Stimulated activated naive CD8-positive, alpha-beta T cell treated with anti-CD3 and anti-CD28 coated beads, Interleukin-15, amount 100 ng/mL, for 72 hours (primary cell): ENCODE measurements around the gene TRIM25.
A peak's percentile ranks its signal among the peaks of the same experiment; 100 is the strongest.
"Not testable (repeated sequence)": the region's sequence is repeated elsewhere in the genome, so short reads cannot be mapped to it uniquely, and the experiment has no call there.

Experiments used
- ATAC-seq: fragments of 150-1000 bp; cut with Tn5 transposase; 2 replicates; pipeline ENCODE4 v1.10.0; 2021; ENCODE audit warnings: mild to moderate bottlenecking, moderate library complexity
- DNase-seq, 2 donors: peaks; one replicate each; pipeline ENCODE4 v3.0.0; 2021 to 2022
- H3K27ac Mint-ChIP-seq, 2 donors: one replicate each; pipeline ENCODE4 v1.8.0; 2022; ENCODE audit warnings: mild to moderate bottlenecking in 2 of 2, mixed read lengths in 2 of 2, moderate library complexity in 2 of 2
- H3K27me3 Mint-ChIP-seq: one replicate; pipeline ENCODE4 v1.8.0; 2022; ENCODE audit warnings: mixed read lengths
- H3K4me1 Mint-ChIP-seq: one replicate; pipeline ENCODE4 v1.8.0; 2022; ENCODE audit warnings: mild to moderate bottlenecking, mixed read lengths
- H3K4me3 Mint-ChIP-seq, 2 donors: one replicate each; pipeline ENCODE4 v1.8.0; 2022; ENCODE audit warnings: mild to moderate bottlenecking in 2 of 2, mixed read lengths in 2 of 2, moderate library complexity in 1 of 2
- H3K9me3 Mint-ChIP-seq, 2 donors: one replicate each; pipeline ENCODE4 v1.8.0; 2022; ENCODE audit warnings: mixed read lengths in 2 of 2

TRIM25 gene, protein sequence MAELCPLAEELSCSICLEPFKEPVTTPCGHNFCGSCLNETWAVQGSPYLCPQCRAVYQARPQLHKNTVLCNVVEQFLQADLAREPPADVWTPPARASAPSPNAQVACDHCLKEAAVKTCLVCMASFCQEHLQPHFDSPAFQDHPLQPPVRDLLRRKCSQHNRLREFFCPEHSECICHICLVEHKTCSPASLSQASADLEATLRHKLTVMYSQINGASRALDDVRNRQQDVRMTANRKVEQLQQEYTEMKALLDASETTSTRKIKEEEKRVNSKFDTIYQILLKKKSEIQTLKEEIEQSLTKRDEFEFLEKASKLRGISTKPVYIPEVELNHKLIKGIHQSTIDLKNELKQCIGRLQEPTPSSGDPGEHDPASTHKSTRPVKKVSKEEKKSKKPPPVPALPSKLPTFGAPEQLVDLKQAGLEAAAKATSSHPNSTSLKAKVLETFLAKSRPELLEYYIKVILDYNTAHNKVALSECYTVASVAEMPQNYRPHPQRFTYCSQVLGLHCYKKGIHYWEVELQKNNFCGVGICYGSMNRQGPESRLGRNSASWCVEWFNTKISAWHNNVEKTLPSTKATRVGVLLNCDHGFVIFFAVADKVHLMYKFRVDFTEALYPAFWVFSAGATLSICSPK

DNA sequence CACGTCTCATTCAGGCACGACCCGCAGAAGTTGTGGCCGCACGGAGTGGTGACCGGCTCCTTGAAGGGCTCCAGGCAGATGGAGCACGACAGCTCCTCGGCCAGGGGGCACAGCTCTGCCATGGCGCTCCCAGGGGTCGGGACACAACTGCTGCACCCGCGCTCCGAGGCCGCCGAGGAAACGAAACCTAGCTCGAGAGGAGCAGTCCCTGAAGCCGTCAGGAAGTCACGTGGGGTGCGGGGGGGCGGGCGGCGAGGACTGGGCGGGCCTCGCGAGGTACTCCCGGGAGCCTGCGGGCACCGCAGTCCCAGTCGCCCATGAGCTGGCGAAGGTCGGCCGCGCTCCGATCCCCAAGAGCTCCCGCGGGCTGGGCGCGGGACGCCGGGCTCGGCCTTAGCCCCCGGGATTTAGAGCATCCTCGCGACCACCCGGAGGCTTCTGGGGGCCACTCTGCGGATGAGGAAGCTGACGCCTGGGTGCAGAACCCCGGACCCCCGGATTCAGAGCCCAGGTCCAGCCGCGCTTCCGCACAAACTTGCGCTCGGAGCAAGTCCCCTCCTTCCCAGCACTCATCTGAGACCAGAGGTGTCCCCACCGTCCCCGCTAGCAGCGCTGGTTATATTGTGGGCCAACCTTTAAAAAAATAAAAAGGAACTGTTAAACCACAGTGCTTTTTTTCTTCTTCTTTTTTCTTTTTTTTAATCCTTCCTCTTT, at the start of gene TRIM25:
TRIM25 (minus strand) TSS at position 183 of the 714 bp plus-strand sequence; CDS start at position 122, 61 bp downstream.
- Mint-ChIP-seq H3K4me3 (peak within 1 kb of the TSS; percentile 90 to 97), H3K27me3 (no peaks in the 10 kb centered on the region), H3K9me3 (peaks cover 7 to 10% of the 10 kb centered on the region in 2 donors), H3K4me1 (peaks cover 58% of the 10 kb centered on the region), H3K27ac (peak within 1 kb of the TSS; percentile 97 to 100)
- DNase-seq: peak; percentile 77 to 85
- peak; percentile 83 for ATAC-seq

DNA sequence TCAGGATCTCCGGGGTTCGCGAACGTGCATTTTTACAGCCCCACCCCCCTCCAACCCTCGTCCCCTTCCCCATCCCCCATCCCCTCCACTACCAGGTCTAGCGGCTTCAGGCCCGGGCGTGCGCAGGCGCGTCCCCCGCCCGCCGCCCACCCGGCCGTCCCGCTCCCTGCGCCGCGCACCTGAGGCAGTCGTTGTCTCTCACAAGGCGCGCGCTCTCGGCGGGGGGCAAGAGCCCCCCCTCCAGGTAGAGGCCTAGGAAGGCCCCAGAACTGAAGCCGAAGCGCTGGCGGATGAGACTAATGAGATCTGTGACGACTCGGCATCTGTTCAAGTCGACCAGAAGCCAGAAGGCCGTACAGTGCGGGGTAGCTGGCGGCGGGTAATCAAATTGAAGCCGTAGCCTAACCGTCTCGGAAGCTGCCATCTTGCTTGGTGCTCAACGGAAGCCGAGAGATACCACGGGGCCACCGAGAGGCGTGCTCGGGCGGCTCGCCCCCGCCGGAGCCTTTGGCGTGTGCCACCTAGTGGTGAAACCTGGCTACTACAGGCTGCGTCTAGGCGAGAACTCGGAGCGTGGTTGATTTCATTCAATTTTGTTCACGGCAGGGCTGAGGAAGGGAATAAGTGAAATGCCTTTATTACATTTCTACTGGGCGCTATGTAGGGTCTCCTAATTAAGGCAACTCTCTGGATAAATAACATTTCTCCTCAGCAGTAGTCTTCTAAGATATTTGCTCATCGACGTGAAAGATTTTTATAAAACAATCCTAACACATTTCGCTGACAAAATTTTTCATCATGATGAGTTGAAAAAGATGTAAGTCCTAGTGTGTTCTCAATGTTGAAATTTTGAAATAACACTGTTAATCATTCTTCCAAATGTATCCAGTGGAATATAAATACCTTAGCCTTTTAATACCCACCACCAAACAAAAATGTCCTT, 47.0 kb upstream of the TRIM25 start, which contains the start of gene COIL:
COIL (minus strand) TSS at position 455 of the 943 bp plus-strand sequence; CDS start at position 424, 31 bp downstream.
- Mint-ChIP-seq H3K4me1 (peaks cover 14% of the 10 kb centered on the region), H3K9me3 (no peaks in the 10 kb centered on the region), H3K27me3 (no peaks in the 10 kb centered on the region), H3K4me3 (peak within 1 kb of the TSS; percentile 85 to 87), H3K27ac (peak within 1 kb of the TSS; percentile 93 to 94)
- ATAC-seq: peak; percentile 99
- DNase-seq: peak; percentile 92 to 94

DNA sequence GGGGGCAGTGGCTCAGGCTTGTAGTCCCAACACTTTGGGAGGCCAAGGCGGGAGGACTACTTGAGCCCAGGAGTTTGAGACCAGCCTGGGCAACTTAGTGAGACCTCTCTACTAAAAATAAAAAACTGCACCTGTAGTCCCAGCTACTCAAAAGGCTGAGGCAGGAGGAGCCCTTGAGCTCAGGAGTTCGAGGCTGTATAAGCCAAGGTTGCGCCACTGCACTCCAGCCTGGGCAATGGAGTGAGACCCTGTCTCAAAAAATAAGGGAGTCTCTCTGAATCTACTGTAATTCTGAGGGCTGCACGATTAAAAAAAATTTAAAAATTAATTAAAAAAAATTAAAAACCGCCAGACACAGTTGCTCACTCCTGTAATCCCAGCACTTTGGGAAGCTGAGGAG, 43.1 kb upstream of the TRIM25 start:
- Mint-ChIP-seq H3K4me1 (peaks cover 14% of the 10 kb centered on the region), H3K27me3 (no peaks in the 10 kb centered on the region), H3K27ac (no peak overlapping the region), H3K9me3 (no peaks in the 10 kb centered on the region), H3K4me3 (no peak overlapping the region)
- no peak for ATAC-seq
- DNase-seq: no peak

DNA sequence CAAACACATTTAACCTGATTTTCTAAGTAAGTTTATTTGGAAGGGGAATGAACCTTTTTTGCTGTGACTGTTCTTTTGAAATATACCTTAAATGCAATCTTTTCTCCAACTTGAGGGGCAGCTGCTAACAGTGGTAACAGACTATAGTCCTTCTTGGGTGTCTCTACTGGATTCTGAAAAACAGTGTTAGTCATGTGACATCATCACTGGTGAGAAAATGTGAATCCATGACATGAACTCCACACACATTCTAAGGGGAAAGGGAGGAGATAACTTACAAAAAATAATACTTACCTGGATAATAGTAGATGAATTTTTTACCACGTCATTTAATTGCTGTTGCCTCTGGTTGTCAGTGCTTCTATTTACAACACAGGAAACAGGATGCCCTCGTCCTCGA, 35.7 kb upstream of the TRIM25 start:
- no peaks in the 10 kb centered on the region for H3K9me3 Mint-ChIP-seq
- ATAC-seq: no peak
- H3K4me3 Mint-ChIP-seq: no peak overlapping the region
- H3K4me1 Mint-ChIP-seq: no peaks in the 10 kb centered on the region
- no peak for DNase-seq
- no peaks in the 10 kb centered on the region for H3K27me3 Mint-ChIP-seq
- no peak overlapping the region for H3K27ac Mint-ChIP-seq

DNA sequence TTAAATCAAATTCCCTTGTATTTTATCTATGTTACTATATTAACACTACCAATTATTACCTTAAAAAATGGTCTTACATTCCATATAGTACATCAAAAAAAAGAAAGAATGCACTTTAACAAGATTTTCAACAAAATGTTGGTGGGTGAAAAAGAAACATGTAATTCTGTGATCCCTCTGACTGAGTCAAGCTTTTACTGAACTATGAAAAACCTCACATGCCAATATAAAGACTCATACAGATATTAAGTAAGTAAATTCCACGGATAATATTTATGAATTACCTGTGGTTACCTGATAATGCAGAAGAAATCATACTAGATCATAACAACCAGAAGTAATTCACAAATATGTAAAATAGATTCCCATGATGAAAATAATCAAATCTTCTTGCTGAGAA, 34.6 kb upstream of the TRIM25 start:
- no peak for DNase-seq
- Mint-ChIP-seq H3K27me3 (no peaks in the 10 kb centered on the region), H3K4me3 (no peak overlapping the region), H3K4me1 (no peaks in the 10 kb centered on the region), H3K9me3 (no peaks in the 10 kb centered on the region), H3K27ac (no peak overlapping the region)
- ATAC-seq: no peak

DNA sequence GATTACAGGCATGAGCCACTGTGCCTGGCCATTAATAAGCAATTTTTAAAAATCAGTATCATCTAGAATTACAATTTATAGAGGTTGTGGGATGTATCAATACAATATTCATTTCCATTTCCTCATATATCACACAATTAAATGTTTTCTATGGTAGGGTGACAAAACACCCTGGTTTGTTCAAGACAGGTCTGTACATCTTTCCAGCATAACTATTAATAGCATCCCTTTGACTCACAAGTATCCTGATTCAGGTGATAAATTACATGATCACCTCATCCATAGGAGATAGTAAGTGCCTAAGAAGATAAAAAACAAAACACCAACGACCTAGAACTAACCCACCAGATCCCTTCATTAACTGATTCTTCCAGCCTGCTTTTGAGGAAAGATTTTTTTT, 33.9 kb upstream of the TRIM25 start:
- no peaks in the 10 kb centered on the region for H3K9me3 Mint-ChIP-seq
- ATAC-seq (no peak), DNase-seq (no peak)
- H3K4me1 Mint-ChIP-seq: no peaks in the 10 kb centered on the region
- no peaks in the 10 kb centered on the region for H3K27me3 Mint-ChIP-seq
- H3K27ac Mint-ChIP-seq: peak overlapping the region in 1 of 2 donors; percentile 67
- H3K4me3 Mint-ChIP-seq: no peak overlapping the region

DNA sequence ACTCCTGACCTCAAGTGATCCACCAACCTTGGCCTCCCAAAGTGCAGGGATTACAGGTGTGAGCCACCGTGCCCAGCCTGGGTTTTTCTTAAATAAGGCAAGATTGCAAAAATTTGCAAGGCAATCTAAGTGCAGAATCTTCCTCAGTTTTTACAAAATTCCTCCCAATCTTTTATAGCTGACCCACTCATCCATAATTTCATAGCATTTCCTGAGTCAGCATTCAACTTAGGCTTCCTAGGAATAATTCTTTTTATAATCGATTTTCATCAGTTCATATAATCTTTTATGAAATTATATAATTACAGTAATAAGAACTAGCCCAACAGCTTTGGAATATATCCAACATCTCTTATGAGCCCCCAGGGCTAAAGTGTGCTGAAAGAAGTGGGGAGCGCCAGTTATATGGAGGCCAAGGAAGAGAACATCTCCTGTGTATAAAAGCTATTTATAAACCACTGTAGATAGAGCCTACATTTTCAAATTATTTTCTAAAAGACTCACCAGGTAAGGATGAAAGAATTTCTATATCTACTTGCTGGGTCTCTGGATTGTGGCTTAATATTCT, 32.2 kb upstream of the TRIM25 start:
- Mint-ChIP-seq H3K9me3 (no peaks in the 10 kb centered on the region), H3K27ac (no peak overlapping the region), H3K27me3 (no peaks in the 10 kb centered on the region), H3K4me1 (no peaks in the 10 kb centered on the region), H3K4me3 (no peak overlapping the region)
- DNase-seq (no peak), ATAC-seq (no peak)

DNA sequence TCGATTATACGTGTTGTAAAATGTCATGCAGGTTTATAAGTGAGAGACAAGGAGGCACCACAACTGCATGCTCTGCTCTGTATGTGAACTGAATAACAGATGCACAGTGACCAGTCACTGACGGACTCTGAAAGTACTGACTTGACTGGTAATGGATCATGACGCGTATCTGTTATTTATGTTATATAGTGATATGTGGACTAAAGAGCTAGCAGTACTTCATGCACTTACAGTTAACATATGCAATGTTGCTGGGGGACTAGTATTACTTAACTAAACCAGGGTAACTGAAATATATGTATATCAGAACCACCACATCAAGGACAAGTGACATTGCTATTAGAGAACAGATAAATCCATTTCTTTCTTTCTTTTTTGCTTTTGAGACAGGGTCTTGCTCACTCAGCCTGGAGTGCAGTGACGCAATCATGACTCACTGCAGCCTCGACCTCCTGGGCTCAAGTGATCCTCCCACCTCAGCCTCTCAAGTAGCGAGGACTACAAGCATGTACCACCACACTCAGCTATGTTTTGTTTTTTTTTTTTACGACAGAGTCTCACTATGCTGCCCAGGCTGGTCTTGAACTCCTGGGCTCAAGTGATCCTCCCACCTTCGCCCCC, 29.8 kb upstream of the TRIM25 start:
- no peak for ATAC-seq
- H3K4me3 Mint-ChIP-seq: no peak overlapping the region
- no peak for DNase-seq
- no peaks in the 10 kb centered on the region for H3K27me3 Mint-ChIP-seq
- H3K4me1 Mint-ChIP-seq: peaks cover 5% of the 10 kb centered on the region
- H3K27ac Mint-ChIP-seq: no peak overlapping the region
- no peaks in the 10 kb centered on the region for H3K9me3 Mint-ChIP-seq

DNA sequence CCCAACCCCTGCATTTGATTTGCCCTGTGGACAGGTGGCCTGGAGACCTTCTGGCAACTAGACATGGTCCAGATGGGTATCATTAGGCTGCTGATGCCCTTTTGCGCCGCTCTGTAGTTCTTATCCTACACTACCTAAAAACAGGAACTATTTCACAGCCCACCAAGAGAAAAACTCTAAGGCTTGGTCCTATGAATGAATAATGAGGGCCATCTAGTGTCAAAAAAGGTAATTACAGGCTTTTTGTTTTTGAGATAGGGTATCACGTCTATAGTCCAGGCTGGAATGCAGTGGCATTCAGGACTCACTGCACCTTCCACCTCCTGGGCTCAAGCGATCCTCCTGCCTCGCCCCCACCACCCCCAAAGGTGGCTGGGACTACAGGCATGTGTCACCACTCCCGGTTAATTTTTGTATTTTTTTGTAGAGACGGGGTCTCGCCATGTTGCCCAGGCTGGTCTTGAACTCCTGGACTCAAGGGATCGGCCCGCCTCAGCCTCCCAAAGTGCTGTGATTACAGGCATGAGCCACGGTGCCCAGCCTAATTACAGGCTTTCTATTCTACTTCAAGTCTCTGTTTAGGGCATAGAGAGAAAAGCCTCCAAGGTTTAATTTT, 26.1 kb upstream of the TRIM25 start:
- Mint-ChIP-seq H3K9me3 (no peaks in the 10 kb centered on the region), H3K27me3 (no peaks in the 10 kb centered on the region), H3K27ac (no peak overlapping the region), H3K4me1 (peaks cover 15% of the 10 kb centered on the region), H3K4me3 (no peak overlapping the region)
- ATAC-seq (peak; percentile 76), DNase-seq (no peak)

DNA sequence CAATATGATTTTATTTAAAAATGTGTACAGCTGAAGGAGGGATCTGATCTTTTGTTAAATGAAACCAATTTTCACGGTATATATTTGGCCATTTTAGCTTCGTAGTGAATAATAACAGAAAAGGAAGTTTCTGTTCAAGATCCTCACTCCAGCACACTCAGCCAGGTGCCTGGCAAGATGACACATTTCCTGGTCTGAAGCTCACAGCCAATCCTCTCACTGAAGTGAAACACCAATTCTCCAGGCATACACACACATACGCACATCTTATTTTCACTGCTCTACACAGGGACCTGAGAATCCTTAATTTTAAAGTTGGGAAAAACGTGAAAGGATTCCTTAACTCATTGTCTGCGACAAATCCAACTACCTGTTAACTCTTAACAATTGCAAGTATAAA, 24.4 kb upstream of the TRIM25 start:
- not testable (repeated sequence) for H3K9me3 Mint-ChIP-seq, ATAC-seq

DNA sequence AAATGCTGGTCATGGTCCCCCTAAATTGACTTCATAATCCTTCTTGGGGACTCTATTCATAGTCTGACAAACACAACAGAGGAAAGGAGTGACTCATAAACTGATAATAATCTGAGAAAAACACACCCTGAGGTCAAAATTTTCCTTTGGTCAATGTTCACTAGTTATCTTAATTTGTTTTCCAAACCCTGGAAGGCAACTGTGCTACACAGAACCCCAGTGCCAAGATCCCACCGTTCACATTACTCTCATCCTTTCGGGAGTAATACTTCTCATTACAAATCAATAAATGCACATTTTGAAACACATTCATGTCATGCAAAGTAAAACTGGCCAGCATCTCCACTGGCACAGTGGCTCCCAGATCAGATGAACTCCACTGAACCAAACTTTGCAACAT, 23.8 kb upstream of the TRIM25 start:
- Mint-ChIP-seq H3K9me3 (no peaks in the 10 kb centered on the region), H3K4me3 (no peak overlapping the region), H3K27me3 (no peaks in the 10 kb centered on the region), H3K27ac (no peak overlapping the region), H3K4me1 (peaks cover 20% of the 10 kb centered on the region)
- ATAC-seq: no peak
- DNase-seq: no peak

More for the DNA sequence above, 24.4 kb upstream of the TRIM25 start:
- DNase-seq, H3K27me3 Mint-ChIP-seq, H3K4me3 Mint-ChIP-seq: not testable (repeated sequence)
- H3K27ac Mint-ChIP-seq: peak overlapping the region in 1 of 2 donors; percentile 25
- H3K4me1 Mint-ChIP-seq: peaks cover 20% of the 10 kb centered on the region

DNA sequence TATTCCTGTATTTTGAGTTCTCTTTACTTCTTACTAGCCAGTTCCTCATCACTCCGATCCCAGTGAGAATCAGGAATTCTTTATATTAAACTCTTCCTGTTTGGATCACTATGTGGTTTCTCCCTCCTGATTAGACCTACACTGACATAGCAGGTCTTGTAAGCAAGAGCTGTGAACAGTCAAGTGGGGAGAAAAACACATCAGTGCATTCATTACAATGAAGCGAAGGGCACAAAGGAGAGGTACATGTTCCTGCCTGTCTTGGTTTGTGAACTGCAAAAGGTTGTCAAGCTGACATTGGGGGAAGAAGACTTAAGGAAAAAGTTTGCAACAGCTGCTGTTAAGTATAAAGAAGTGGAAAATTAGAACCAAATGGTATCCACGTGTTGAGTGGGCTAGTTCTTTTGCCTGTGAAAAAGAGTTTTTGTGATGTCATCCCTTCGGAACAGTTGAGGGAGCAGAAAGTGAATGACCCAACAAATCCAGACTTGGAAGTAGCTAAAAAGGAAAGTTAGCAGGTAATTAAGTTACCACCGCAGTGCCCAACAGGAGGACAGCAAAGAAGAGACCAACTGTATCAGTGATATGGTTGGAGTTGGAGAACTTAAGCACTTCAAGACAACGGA, 23.0 kb upstream of the TRIM25 start:
- Mint-ChIP-seq H3K4me3 (no peak overlapping the region), H3K27me3 (no peaks in the 10 kb centered on the region), H3K27ac (peak overlapping the region in 1 of 2 donors; percentile 1), H3K9me3 (no peaks in the 10 kb centered on the region), H3K4me1 (peaks cover 20% of the 10 kb centered on the region)
- no peak for ATAC-seq
- no peak for DNase-seq

DNA sequence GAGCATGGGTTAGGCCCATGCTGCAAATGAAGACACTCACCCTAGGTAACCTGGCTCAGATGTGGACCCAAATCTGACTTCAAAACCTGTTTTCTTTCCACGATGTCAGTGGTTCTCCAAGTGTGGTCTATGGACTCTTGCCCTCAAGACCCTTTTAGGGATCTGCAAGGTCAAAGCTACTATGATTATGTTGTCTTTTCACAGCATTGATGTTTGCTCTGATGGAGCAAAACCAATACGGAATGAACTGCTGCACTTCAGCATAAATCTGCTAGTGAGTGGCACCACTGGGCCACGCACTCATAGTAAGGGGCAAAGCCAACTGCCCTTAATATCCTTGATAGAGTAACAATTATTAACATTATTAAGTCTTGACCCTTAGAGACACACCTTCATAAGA, 21.6 kb upstream of the TRIM25 start:
- DNase-seq (no peak), ATAC-seq (no peak)
- Mint-ChIP-seq H3K9me3 (no peaks in the 10 kb centered on the region), H3K4me3 (no peak overlapping the region), H3K27me3 (no peaks in the 10 kb centered on the region), H3K4me1 (peaks cover 20% of the 10 kb centered on the region), H3K27ac (no peak overlapping the region)

DNA sequence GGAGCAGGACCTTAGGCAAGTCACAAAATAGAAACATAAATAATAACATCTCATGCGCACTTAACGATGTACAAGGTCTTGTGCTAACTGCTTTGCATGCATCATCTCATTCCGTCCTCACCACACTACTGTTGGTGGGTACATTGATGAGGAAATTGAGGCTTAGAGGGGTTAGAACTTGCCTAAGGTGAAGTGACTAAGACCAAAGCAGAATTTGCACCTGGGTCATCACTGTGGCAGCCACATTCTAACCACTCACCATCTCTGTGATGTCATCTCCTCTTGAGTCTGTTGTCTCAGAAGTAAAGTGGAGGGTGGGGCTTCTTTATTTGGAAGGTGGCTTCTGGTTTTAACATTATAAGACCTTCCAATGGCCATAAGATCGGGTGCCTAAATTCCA, 20.4 kb upstream of the TRIM25 start:
- Mint-ChIP-seq H3K9me3 (no peaks in the 10 kb centered on the region), H3K4me3 (no peak overlapping the region), H3K27ac (no peak overlapping the region), H3K4me1 (peaks cover 14% of the 10 kb centered on the region), H3K27me3 (no peaks in the 10 kb centered on the region)
- ATAC-seq (peak; percentile 82), DNase-seq (no peak)
